Heart left ventricle (tissue), 16 donors: ENCODE measurements around the gene DCUN1D2. TPM values are rescaled to one million over a fixed set of nuclear protein-coding genes. Genes with fewer than 3 reads are reported as not detected.
"Not testable (repeated sequence)": the region's sequence is repeated elsewhere in the genome, so short reads cannot be mapped to it uniquely, and the experiment has no call there.

Experiments used
- ATAC-seq, 4 donors: fragments of 200-7000 bp; cut with Tn5 transposase; one replicate each; pipeline ENCODE4 v1.9.1; 2020 to 2022; ENCODE audit warnings: moderate library complexity in 4 of 4, mild to moderate bottlenecking in 3 of 4, moderate number of reproducible peaks in 1 of 4
- DNase-seq, 5 donors: peaks; one replicate each; pipeline ENCODE4 v3.0.0-alpha.2; 2020
- H3K27ac ChIP-seq, 12 donors: fragments of 200-600 bp; sonication (generic) in 4 of 12; one replicate each; pipeline versions ENCODE4 v1.5.0 to v1.8.0; 2016 to 2022; ENCODE audit warnings: mild to moderate bottlenecking in 2 of 12
- H3K27me3 ChIP-seq, 9 donors: fragments of 200-600 bp; sonication (generic) in 2 of 9; one replicate each; pipeline versions ENCODE4 v1.5.1 to v1.8.0; 2016 to 2022; ENCODE audit warnings: mild to moderate bottlenecking in 3 of 9
- H3K36me3 ChIP-seq, 9 donors: fragments of 200-600 bp; sonication (generic) in 2 of 9; one replicate each; pipeline versions ENCODE4 v1.5.0 to v1.8.0; 2018 to 2022; ENCODE audit warnings: mild to moderate bottlenecking in 2 of 9
- H3K4me1 ChIP-seq, 12 donors: fragments of 200-600 bp; sonication (generic) in 4 of 12; one replicate each; pipeline versions ENCODE4 v1.5.0 to v1.8.0; 2016 to 2022; ENCODE audit warnings: mild to moderate bottlenecking in 3 of 12
- H3K4me3 ChIP-seq, 12 donors: fragments of 200-600 bp; sonication (generic) in 4 of 12; one replicate each; pipeline versions ENCODE4 v1.5.0 to v1.8.0; 2017 to 2022; ENCODE audit warnings: mild to moderate bottlenecking in 9 of 12, moderate library complexity in 4 of 12
- H3K9me3 ChIP-seq, 12 donors: fragments of 200-600 bp; sonication (generic) in 4 of 12; one replicate each; pipeline versions ENCODE4 v1.5.0 to v1.8.0; 2016 to 2022; ENCODE audit warnings: mild to moderate bottlenecking in 1 of 12
- CTCF ChIP-seq, 12 donors: fragments of 200-600 bp; sonication (generic) in 4 of 12; IDR thresholded peaks; one replicate each; pipeline versions ENCODE4 v1.5.0 to v1.8.0; 2018 to 2022; ENCODE audit warnings: antibody characterized with exemption in 12 of 12, mild to moderate bottlenecking in 5 of 12
- POLR2A ChIP-seq, 2 donors: fragments of 450-650 bp; IDR thresholded peaks; one replicate each; pipeline ENCODE4 v1.6.1; 2017; ENCODE audit warnings: antibody characterized with exemption in 2 of 2, mild to moderate bottlenecking in 2 of 2, moderate library complexity in 2 of 2
- WGBS, 4 donors: extraction: QIAGEN DNeasy Blood & Tissue Kit in 2 of 4; methylation state at CpG; one replicate each; pipeline versions ENCODE4 v1.1.5 to v1.1.7; 2013 to 2018; 5-methylcytosine and 5-hydroxymethylcytosine counted together
- intact Hi-C, 10 donors: fragments of 100-400 bp; cut with DNase I; formaldehyde crosslinking; loops; one replicate each; pipeline versions ENCODE4 v1.11.1 to v1.14.2; 2022
- polyA plus RNA-seq, 2 donors: library from polyadenylated mRNA; stranded (reverse); fragments of 200-250 nt; gene quantifications; one replicate each; pipeline ENCODE4 v1.2.3, GENCODE V29; 2013
- total RNA-seq, 9 donors: library from RNA; depleted of rRNA in 2 of 9; stranded (reverse); fragments of >200 nt in 2 of 9; fragmentation: NEBNext Ultra II Directional in 3 of 9; extraction: Animal tissue kit (Norgen Biotek cat#: 25700) in 3 of 9; gene quantifications; one replicate each; pipeline versions ENCODE4 v1.1.0 to v1.2.4, GENCODE V29; 2016 to 2023
- donor health status: ischemic (EF 13 %, LVEDD 7.1; RV severe dilation, severe dysfunction).
- donor health status: healthy with polysubstance abuse.
- donor health status: DM: no; HTN: yes; CAD: no.
- donor health status: DM: no; HTN: no; CAD: no.
- donor health status: ischemic (EF 25% LVEDD 6.9; RV normal size, moderate dysfunction).
- donor health status: ischemic (EF 25% LVEDD 5.7; RV mildly dilated, moderate dysfunction).
- donor health status: healthy.
- donor health status: DM: yes; HTN: yes; CAD: no.
- donor health status: ischemic (EF 35%, LVEDD 5.7; RV mildly dilated, moderate dysfunction).
- donor health status: nonischemic (EF 11% LVEDD 7.7; RV severe dilation, severe dysfunction).
- donor health status: DM: yes; HTN: yes; CAD: no.
- donor health status: PGD.
- donor health status: ischemic (EF 29% LVEDD 5.4; RV normal size, mild dysfunction).
- donor health status: nonischemic (EF 23%, LVEDD 6.1; RV moderate dilation, normal function).

The DCUN1D2 gene
- total and polyA plus RNA-seq, 11 donors, result 68.7 to 247 (median 153) TPM

- H3K36me3 ChIP-seq, result peaks cover 0 to 69% (median 34%) of the 10 kb centered on the region in 9 donors
- intact Hi-C loops, result no loop called here
- TF ChIP-seq CTCF (IDR thresholded peaks at IDR 0.05), result no peak
- no peak for TF ChIP-seq POLR2A (IDR thresholded peaks at IDR 0.05)
- DNase-seq, result no peak
- no peak overlapping the region for H3K27ac ChIP-seq
- no peak for ATAC-seq
- H3K9me3 ChIP-seq, result no peaks in the 10 kb centered on the region
- H3K4me3 ChIP-seq, result no peak overlapping the region
- H3K4me1 ChIP-seq, result peaks cover 0 to 35% (median 18%) of the 10 kb centered on the region in 12 donors
- no peaks in the 10 kb centered on the region for H3K27me3 ChIP-seq
- WGBS, 4 donors, result 58 to 84% (median 66%) methylated on average over 1 of the region's 1 CpG
These were observed 47.5 kb downstream of the DCUN1D2 start for GRCh38 chr13:113442985-113443362.

GRCh38 chr13:113442354-113442984 lies 48.0 kb downstream of the DCUN1D2 start:
- no peak for TF ChIP-seq CTCF (IDR thresholded peaks at IDR 0.05)
- no peak for TF ChIP-seq POLR2A (IDR thresholded peaks at IDR 0.05)
- H3K27ac ChIP-seq, result no peak overlapping the region
- H3K27me3 ChIP-seq, result no peaks in the 10 kb centered on the region
- peaks cover 0 to 30% (median 17%) of the 10 kb centered on the region in 12 donors for H3K4me1 ChIP-seq
- ATAC-seq, result no peak
- H3K9me3 ChIP-seq, result no peaks in the 10 kb centered on the region
- H3K4me3 ChIP-seq, result no peak overlapping the region
- WGBS, 4 donors, result 69 to 84% (median 75%) methylated on average over 10 of the region's 10 CpGs
- peak in 1 of 5 donors; percentile 8 for DNase-seq
- peaks cover 0 to 74% (median 34%) of the 10 kb centered on the region in 9 donors for H3K36me3 ChIP-seq
- intact Hi-C loops, result no loop called here

- no peak for ATAC-seq
- 92 to 97% (median 94%) methylated on average over 29 of the region's 29 CpGs for WGBS, 4 donors
- TF ChIP-seq POLR2A (IDR thresholded peaks at IDR 0.05) (no peak), CTCF (IDR thresholded peaks at IDR 0.05) (no peak)
- DNase-seq, result peak in 2 of 5 donors; percentile 23 to 25
- intact Hi-C loops, result no loop called here
- Histone ChIP-seq H3K27ac (no peak overlapping the region), H3K27me3 (no peaks in the 10 kb centered on the region), H3K4me1 (peaks cover 0 to 25% (median 17%) of the 10 kb centered on the region in 12 donors), H3K9me3 (no peaks in the 10 kb centered on the region), H3K36me3 (peaks cover 0 to 76% (median 34%) of the 10 kb centered on the region in 9 donors), H3K4me3 (no peak overlapping the region)
These were observed 48.9 kb downstream of the DCUN1D2 start for GRCh38 chr13:113441661-113442060.

GRCh38 chr13:113437408-113438010 lies 53.0 kb downstream of the DCUN1D2 start:
- no peak for TF ChIP-seq CTCF (IDR thresholded peaks at IDR 0.05)
- no peak for TF ChIP-seq POLR2A (IDR thresholded peaks at IDR 0.05)
- DNase-seq, result peak in 2 of 5 donors; percentile 15 to 28
- Histone ChIP-seq H3K36me3 (peaks cover 0 to 70% (median 31%) of the 10 kb centered on the region in 9 donors), H3K27me3 (no peaks in the 10 kb centered on the region), H3K9me3 (no peaks in the 10 kb centered on the region), H3K4me1 (peaks cover 0 to 9% (median 0%) of the 10 kb centered on the region in 12 donors), H3K27ac (peak overlapping the region in 1 of 12 donors; percentile 17), H3K4me3 (no peak overlapping the region)
- peak; percentile 17 to 56 (median 22) for ATAC-seq
- WGBS, 4 donors, result 62 to 73% (median 65%) methylated on average over 17 of the region's 17 CpGs
- intact Hi-C loops, result no loop called here

GRCh38 chr13:113436866-113437265 lies 53.6 kb downstream of the DCUN1D2 start:
- ATAC-seq, H3K27ac ChIP-seq, H3K9me3 ChIP-seq, DNase-seq, H3K27me3 ChIP-seq, intact Hi-C loops, H3K4me3 ChIP-seq: not testable (repeated sequence)
- Histone ChIP-seq H3K4me1 (peaks cover 0 to 14% (median 0%) of the 10 kb centered on the region in 12 donors), H3K36me3 (peaks cover 0 to 70% (median 25%) of the 10 kb centered on the region in 9 donors)
- WGBS, 4 donors, result 82 to 97% (median 93%) methylated on average over 8 to 15 of the region's 15 CpGs

GRCh38 chr13:113435907-113436306 lies 54.6 kb downstream of the DCUN1D2 start:
- H3K27ac ChIP-seq, H3K9me3 ChIP-seq, intact Hi-C loops, H3K4me3 ChIP-seq, ATAC-seq, H3K27me3 ChIP-seq: not testable (repeated sequence)
- H3K36me3 ChIP-seq, result peaks cover 0 to 69% (median 16%) of the 10 kb centered on the region in 9 donors
- DNase-seq, result peak in 2 of 5 donors; percentile 17 to 28
- peaks cover 0 to 20% (median 0%) of the 10 kb centered on the region in 12 donors for H3K4me1 ChIP-seq
- WGBS, 4 donors, result 89 to 96% (median 94%) methylated on average over 12 to 15 of the region's 15 CpGs
